HepG2 (cell line): ENCODE data around the gene TUBG1. TPM values are rescaled to one million over a fixed set of nuclear protein-coding genes. Genes with fewer than 3 reads are reported as not detected.

ENCODE experiments used
- ATF5 ChIP-seq: sonication (generic); formaldehyde crosslinking; IDR thresholded peaks from 2 replicates; pipeline ENCODE4 v1.4.0; 2020; ENCODE audit warnings: mild to moderate bottlenecking, low read depth, missing genetic modification reagents
- ERF ChIP-seq: IDR thresholded peaks from 2 replicates; pipeline ENCODE4 v1.6.1; 2018; ENCODE audit warnings: missing biosample characterization, missing genetic modification reagents
- KLF6 ChIP-seq: IDR thresholded peaks from 2 replicates; pipeline ENCODE4 v1.8.0; 2016; ENCODE audit warnings: missing biosample characterization, missing genetic modification reagents
- MATR3 ChIP-seq: sonication (generic); formaldehyde crosslinking; IDR thresholded peaks from 2 replicates; pipeline ENCODE4 v1.4.0; 2020; ENCODE audit warnings: missing genetic modification reagents
- NRL ChIP-seq: sonication (generic); formaldehyde crosslinking; IDR thresholded peaks from 2 replicates; pipeline ENCODE4 v1.5.0; 2020; ENCODE audit warnings: missing genetic modification reagents, mild to moderate bottlenecking, moderate library complexity, borderline replicate concordance
- RARA ChIP-seq: IDR thresholded peaks from 2 replicates; pipeline ENCODE4 v1.6.1; 2016; ENCODE audit warnings: missing genetic modification reagents, missing compliant biosample characterization
- RXRB ChIP-seq: IDR thresholded peaks from 2 replicates; pipeline ENCODE4 v1.6.1; 2016; ENCODE audit warnings: borderline replicate concordance, missing genetic modification reagents, missing compliant biosample characterization
- ZBTB25 ChIP-seq: IDR thresholded peaks from 2 replicates; pipeline ENCODE4 v1.6.1; 2018; ENCODE audit warnings: missing genetic modification reagents
- ZBTB33 ChIP-seq: sonication (generic); formaldehyde crosslinking; IDR thresholded peaks from 2 replicates; pipeline ENCODE4 v1.4.0; 2020; ENCODE audit warnings: missing genetic modification reagents
- ZNF280D ChIP-seq: sonication (generic); formaldehyde crosslinking; IDR thresholded peaks from 2 replicates; pipeline ENCODE4 v1.5.1; 2020; ENCODE audit warnings: mild to moderate bottlenecking, missing genetic modification reagents
- ZNF550 ChIP-seq: sonication (generic); formaldehyde crosslinking; IDR thresholded peaks from 2 replicates; pipeline ENCODE4 v1.4.0; 2020; ENCODE audit warnings: mild to moderate bottlenecking, missing genetic modification reagents, borderline replicate concordance
- ZNF629 ChIP-seq: sonication (generic); formaldehyde crosslinking; conservative IDR thresholded peaks from 2 replicates; pipeline ENCODE4 v1.5.0; 2020; ENCODE audit warnings: missing genetic modification reagents
- ZNF687 ChIP-seq: sonication (generic); formaldehyde crosslinking; IDR thresholded peaks from 2 replicates; pipeline ENCODE4 v1.5.1; 2020; ENCODE audit warnings: mild to moderate bottlenecking, missing genetic modification reagents, moderate library complexity
- ZNF710 ChIP-seq: sonication (generic); formaldehyde crosslinking; IDR thresholded peaks from 2 replicates; pipeline ENCODE4 v1.5.0; 2020; ENCODE audit warnings: mild to moderate bottlenecking, missing genetic modification reagents, borderline replicate concordance
- polyA plus RNA-seq, 8 experiments: library from polyadenylated mRNA; depleted of rRNA in 3 of 8; stranded (reverse) in 7 of 8; unstranded in 1 of 8; fragments of >200 nt; fragmentation: Illumina TruSeq in 4 of 8; extraction: Trizol in 4 of 8; gene quantifications; 2 replicates each; pipeline versions ENCODE4 v1.2.1 to v1.2.3, GENCODE V29; 2011 to 2016; ENCODE audit warnings: low read depth in 4 of 8, missing spikeins in 1 of 8, mixed read lengths in 1 of 8; ENCODE audit not compliant: insufficient read depth in 1 of 8
- total RNA-seq, 5 experiments: library from RNA; depleted of rRNA; stranded (reverse); fragments of >200 nt; fragmentation: Illumina TruSeq; extraction: Trizol; gene quantifications; 2 replicates each; pipeline ENCODE4 v1.2.3, GENCODE V29; 2016; ENCODE audit warnings: low read depth in 1 of 5

Gene TUBG1
- total and polyA plus RNA-seq, 2 of the 13 experiments (the other 11 are each of a cell fraction or from before 2014, with no cell fraction given): 74.1 to 137 TPM

- TF ChIP-seq ZNF687 (CRISPR knock-in tag) (peak; percentile 89), MATR3 (CRISPR knock-in tag) (no peak), KLF6 (no peak; the same call in none of the 2 replicates), ERF (0 out of 2 replicates have a peak, but pooled peaks have one; percentile 24), ZNF710 (peak; percentile 20; the same call in 1 of the 2 replicates), NRL (peak; percentile 86), ZBTB33 (CRISPR knock-in tag) (peak; percentile 47; the same call in 1 of the 2 replicates), ZNF629 (CRISPR knock-in tag) (peak; percentile 37; the same call in 1 of the 2 replicates), ATF5 (CRISPR knock-in tag) (no peak), ZNF550 (no peak), ZNF280D (CRISPR knock-in tag) (peak; percentile 65; the same call in 1 of the 2 replicates), ZBTB25 (peak; percentile 59; the same call in 1 of the 2 replicates), RARA (CRISPR knock-in tag) (peak; percentile 49; the same call in 1 of the 2 replicates), RXRB (CRISPR knock-in tag) (no peak; the same call in 1 of the 2 replicates)
Measured at GRCh38 chr17:42609182-42609813, at the start of gene TUBG1, which contains the start of gene RETREG3 (continued).
